ENCODE measurements around the gene PML.

Gene PML, protein sequence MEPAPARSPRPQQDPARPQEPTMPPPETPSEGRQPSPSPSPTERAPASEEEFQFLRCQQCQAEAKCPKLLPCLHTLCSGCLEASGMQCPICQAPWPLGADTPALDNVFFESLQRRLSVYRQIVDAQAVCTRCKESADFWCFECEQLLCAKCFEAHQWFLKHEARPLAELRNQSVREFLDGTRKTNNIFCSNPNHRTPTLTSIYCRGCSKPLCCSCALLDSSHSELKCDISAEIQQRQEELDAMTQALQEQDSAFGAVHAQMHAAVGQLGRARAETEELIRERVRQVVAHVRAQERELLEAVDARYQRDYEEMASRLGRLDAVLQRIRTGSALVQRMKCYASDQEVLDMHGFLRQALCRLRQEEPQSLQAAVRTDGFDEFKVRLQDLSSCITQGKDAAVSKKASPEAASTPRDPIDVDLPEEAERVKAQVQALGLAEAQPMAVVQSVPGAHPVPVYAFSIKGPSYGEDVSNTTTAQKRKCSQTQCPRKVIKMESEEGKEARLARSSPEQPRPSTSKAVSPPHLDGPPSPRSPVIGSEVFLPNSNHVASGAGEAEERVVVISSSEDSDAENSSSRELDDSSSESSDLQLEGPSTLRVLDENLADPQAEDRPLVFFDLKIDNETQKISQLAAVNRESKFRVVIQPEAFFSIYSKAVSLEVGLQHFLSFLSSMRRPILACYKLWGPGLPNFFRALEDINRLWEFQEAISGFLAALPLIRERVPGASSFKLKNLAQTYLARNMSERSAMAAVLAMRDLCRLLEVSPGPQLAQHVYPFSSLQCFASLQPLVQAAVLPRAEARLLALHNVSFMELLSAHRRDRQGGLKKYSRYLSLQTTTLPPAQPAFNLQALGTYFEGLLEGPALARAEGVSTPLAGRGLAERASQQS

DNA sequence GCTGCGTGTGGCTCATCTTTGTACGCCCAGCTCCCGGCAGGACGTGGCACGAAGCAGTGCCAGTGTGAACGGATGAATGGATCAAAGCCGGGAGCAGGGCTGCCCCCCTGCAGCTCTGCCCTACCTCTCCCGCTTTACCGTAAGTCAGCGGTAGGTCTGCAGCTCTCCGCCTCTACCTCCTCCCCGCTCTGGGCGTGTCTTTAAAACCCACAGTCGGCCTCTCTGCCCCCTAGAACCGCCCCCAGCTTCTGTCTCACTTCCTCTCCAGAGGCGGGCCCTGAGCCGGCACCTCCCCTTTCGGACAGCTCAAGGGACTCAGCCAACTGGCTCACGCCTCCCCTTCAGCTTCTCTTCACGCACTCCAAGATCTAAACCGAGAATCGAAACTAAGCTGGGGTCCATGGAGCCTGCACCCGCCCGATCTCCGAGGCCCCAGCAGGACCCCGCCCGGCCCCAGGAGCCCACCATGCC is at the start of gene PML:
TSS of gene PML (plus strand) at position 304 of the 471 bp plus-strand sequence. CDS start at position 401, 97 bp downstream.
- DNase-seq = peak; percentile 82

DNA sequence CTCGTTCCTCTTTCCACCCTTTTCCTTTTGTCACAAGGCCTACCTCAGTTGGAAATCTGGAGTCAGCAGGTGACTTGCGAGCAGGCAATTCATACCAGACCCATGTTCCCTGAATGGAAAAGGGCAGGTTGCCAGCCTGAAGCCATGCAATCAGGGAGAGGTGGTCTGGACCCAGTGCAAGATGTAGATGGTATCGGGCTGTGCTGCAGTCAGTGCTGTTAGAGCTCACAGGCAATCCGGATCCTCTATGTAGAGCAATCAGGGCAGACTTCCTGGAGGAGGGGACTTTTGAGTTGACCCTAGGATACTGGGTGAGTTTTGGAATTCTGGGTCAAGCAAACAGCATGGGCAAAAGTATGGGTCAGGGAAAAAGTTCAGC is 49.4 kb upstream of the PML start:
- DNase-seq = no peak

DNA sequence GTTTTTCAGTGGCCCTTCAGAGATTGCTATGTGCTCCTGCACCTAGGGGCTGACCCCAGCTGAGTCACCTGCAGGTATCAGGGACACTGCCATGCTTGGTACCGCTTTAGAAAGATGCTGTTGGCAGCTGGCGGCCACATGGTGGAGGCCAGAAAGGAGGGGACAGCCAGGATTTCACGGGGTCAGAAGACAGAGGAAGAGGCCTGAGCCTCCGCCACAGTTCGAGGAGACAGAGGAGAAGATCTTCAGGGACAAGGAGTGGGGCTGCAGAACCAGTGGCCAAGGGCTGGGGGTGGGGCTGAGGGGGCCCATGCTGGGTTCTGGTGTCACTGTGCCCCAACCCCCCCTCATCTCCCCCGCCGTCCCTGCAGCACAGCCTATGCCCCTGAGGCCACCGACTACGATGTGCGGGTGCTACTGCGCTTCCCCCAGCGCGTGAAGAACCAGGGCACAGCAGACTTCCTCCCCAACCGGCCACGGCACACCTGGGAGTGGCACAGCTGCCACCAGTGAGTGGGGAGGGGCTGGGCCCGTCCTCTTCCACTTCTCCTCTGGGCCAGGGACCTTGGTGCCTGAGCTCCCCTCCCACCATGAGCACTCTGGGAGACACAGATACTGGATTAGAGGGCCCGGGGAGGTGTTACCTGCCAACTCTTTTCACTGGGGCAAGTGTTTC is 48.3 kb upstream of the PML start:
- no peak for DNase-seq

DNA sequence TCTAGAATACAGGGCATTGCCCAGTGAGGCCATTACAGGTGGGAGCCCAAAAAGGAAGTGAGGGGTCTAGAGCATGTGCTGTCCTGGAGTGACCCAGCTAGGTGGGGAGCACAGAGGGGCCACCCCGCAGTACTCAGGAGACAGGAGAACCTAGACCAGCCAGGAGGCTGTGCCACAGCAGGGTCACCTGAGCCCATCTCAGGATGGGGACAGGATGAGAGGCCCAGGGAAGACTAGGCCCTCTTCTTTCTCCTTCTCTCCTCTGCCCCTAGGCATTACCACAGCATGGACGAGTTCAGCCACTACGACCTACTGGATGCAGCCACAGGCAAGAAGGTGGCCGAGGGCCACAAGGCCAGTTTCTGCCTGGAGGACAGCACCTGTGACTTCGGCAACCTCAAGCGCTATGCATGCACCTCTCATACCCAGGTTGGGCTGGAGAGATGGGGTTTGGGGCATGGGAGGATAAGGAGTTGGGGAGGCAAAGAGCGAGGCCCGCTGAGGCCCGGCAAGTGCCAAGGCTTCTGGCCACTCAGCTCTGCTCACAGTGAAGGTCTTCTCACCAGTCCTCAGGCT is 47.6 kb upstream of the PML start:
- DNase-seq = no peak

DNA sequence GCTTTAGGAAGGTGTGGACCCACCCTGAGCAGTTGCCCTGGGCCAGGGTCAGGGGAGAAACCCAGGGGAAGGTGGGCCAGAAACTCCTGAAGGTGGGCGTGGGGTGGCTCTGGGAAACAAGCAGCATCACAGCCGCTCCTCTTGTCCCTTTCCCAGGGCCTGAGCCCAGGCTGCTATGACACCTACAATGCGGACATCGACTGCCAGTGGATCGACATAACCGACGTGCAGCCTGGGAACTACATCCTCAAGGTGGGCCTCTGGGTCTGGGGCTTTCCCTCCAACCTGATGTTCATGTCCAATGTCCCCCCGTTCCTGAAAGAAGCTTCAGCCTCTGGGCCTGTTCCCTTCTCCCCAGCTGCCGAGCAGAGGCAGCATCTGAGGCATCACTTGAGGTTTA is 46.9 kb upstream of the PML start:
- DNase-seq = no peak

DNA sequence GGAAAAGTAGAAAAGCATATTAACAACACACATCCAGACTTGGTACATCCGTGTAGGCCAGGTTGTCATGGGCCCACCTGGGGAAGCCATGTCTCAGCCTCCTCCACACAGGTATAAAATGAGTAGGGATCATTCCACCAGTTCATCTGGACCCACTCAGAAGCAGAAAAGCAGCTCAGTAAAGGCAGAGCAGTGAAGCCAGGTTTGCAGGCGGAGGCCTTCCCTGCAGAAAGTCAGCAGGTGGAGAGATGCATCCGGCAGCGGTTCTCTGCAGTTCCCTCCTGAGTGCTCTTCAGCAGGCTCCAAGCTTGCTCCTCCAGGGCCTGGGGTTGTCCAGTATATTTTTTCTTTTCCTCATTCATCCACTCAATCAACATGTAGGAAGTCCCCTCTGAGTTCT is 46.1 kb upstream of the PML start:
- no peak for DNase-seq

DNA sequence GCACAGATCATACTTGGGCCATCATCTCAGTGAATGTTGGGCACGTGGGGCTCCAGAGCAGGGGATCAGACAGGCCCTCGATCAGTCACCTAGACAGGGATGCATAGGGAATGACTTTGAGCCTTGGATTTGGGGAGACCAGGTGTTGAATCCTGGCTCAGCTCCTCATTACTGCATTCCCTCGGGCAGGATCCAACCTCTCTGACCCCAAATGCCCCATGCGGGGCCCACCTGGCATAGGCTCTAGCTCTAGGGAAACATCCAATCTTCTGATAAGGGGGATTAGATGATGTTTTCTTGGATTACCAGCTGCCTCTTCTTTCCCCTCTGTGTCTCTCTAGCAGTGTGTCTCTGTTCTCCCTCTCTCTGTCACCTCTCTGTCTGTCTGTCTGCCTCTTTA is 45.5 kb upstream of the PML start:
- no peak for DNase-seq

DNA sequence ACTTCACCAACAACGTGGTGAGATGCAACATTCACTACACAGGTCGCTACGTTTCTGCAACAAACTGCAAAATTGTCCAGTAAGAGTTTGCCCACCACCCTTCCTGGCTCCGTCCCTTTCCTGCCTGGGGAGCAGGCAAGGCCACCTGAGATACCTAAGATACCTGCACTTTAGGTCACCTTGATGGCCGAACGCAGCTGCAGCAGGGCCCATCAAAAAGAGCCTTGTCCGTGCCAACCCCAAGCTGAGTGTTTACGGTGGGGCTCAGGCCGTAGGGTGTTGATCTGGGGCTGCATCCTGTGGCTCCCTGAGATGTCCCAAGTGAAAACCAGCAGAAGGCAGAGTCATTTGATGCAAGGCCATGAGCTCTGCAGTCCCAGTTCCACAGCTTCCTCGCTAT is 45.0 kb upstream of the PML start:
- DNase-seq = no peak

DNA sequence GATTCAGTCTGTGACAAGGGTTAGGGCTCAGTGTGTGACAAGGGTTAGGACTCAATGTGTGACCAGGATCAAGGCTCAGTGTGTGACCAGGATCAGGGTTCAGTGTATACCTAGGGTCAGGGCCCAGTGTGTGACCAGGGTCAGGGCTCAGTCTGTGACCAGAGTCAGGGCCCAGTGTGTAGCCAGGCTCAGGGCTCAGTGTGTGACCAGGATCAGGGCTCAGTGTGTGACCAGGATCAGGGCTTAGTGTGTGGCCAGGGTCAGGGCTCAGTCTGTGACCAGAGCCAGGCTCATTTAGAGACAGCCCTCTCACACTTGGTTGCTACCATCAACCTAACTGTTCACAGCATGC is 44.1 kb upstream of the PML start:
- no peak for DNase-seq

DNA sequence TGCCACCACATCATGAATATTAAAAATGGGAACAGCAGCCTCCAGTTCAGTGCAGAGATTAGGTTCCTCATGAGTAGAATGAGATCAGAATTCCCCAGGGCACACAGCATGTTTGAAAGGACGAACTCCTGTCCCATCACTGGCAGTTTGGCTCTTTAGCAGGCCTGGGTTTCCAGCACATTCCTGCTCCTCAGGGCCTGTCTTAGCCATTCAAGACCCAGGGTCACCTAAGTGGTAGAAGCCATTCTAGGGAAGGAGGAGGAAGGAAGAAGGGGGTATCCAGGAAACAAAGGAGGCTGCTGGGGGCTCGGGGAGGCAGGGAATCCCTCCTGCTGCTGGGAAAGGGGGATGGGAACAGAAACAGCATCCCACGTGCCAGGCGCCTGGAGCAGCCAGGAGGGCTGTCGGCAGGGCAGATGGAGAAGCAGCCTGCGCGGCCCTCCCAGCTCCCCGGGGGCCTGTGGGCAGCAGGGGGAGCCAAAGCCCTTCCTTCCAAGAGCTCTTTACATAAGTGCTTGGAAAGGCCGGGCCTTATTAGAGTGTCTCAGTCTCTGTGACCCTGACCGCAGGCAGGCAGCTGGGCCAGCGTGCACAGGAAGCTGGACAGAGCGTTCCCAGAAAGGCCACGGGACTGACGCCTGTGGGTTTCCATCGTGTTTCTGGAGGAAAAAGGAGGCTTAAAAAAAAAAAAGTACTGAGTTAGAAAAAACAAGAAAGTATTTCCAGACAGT is 43.5 kb upstream of the PML start:
- peak; percentile 54 for DNase-seq

DNA sequence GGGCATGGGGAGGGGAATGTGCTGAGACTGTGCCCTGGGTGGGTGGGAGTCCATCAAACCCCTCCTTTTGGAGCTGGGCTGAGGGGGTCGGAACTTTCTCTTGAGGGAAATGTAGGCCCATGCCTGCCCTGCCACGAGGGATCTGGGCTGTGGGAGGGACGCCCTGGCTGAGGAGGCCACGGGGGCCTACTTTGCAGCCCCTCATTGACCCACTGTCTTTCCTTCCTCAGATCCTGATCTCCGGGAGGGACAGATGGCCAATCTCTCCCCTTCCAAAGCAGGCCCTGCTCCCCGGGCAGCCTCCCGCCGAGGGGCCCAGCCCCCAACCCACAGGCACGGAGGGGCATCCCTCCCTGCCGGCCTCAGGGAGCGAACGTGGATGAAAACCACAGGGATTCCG is 42.9 kb upstream of the PML start:
- no peak for DNase-seq

DNA sequence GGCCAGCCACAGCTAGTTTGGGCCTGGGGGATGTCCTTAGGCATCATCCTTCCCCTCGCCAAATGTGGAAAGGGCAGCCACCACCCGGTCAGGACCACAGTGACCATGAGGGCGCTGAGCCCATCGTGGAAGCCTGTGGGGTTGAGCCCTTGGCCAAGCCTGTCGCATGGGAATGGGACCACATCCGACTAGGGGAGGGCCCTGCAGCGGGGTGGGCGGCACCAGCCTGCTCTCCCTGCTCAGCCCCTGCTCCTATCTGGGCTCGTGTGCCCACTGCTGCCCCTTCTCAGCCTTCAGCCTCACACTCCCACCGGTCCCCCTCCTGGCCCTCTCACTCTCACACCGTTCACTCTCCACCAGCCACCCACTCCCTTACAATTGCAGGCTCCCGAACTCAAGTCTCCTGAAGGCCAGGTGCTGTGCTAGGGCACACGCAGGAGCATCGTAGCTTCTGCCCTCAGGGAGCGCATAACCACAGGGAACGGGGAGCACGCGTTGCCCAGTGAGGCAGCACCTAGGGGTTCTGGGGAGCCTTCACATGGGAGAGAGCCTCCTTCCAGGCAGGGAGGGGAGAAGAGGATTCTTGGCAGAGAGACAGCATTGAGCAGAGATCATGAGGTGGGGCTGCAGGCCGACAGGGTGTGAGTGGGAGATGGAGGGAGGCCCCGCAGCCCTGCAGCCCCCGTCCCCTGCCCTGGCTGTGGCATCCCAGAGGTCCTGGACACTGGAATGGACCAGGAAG is 42.2 kb upstream of the PML start:
- no peak for DNase-seq

DNA sequence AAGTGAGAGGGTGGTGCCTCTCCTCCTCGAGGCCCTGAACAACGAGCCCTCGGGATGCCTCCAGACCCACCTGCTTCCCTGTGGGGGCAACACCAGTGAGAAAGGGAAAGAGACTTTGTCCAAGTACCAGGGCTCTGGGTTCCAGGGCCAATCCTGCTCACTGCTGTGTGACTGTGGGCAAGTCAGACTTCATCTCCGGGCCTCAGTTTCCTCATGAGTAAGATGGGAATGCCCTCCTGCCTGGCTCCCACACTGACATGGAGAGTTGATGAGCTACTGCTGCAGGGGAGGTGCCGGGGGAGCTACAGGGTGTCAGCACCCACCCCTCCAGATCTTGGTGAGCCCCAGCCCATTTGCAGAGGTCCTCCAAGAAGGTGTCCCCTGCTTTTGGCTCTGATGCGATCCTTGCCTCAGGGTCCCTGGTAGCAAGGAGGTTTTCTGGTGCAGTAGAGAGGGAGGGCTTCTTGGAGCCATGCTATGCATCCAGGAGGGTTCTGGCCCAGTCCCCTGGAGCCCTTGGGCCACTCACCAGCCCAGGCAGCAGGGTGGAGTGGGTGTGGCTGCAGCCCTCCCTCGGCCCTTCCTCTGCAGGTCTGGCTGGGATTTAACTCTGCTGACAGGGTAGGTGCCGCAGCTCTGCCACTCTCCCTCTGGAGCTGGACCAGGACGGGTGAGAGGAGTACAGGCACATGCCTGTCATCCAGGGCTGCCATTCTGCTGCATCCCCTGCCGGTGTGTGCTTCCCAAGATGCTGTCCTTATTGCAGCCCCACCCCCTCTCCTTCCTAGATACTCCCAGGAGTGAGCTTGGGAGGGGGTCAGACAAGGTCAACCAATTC is 41.4 kb upstream of the PML start:
- DNase-seq = no peak

DNA sequence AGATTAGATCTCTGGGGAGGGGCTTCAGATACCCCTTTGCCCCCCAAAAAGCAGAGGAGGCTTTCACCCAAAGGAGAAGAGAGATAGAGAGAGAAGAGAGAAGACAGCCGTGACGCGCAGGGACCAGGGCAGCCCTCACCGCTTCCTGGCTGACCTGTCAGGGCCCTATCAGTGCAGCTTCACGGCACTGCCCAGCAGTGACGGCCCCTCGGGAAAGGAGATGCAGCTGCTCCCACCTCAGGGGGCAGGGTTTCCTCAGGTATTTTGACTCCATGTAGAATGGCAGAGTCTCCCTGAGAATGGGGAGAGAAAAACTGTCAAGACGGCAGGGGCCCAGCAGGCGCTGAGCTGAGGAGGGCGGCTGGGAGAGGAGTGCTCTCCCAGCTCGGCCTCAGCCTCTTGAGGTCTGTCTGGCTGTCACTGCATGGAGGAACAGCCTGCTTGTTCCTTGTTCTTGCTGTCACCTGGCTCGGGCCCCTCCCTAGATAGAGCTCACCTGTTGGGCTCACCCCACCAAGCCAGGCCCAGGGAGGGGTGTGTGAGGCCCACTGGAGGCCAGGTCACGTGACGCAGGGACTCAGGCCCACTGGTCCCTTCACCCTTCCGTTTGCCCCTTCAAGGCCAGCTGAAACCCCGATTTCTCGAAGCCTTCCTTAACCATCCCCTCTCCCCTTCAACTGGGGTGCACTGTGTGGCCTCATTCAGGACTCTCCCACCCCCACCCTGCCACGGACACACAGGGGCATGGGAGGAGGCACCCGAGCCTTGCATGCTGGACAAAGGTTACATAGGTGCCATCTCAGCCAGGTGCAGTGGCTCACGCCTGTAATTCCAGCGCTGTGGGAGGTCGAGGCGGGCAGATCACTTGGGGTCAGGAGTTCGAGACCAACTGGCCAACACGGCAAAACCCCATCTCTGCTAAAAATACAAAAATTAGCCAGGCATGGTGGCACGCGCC is 40.0 kb upstream of the PML start:
- no peak for DNase-seq

DNA sequence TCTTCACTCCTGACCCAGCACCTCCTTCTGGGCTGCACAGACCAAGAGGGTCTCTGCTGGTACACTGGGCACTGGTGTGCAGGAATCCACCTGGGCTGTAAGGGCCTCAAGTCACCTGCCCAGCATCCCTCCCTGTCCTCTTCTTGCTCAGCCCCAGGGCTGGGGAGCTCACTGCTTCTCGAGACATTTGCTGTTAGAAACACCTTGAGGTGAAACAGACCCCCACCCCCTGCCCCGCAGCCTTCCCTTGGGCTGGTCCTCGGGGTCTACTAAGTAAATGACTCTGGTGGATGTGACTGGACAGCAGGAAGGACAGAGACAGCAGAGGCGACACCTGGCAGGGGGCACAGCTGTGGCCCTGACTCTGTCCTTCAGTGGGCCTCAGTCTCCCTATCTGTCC is 39.2 kb upstream of the PML start:
- no peak for DNase-seq

DNA sequence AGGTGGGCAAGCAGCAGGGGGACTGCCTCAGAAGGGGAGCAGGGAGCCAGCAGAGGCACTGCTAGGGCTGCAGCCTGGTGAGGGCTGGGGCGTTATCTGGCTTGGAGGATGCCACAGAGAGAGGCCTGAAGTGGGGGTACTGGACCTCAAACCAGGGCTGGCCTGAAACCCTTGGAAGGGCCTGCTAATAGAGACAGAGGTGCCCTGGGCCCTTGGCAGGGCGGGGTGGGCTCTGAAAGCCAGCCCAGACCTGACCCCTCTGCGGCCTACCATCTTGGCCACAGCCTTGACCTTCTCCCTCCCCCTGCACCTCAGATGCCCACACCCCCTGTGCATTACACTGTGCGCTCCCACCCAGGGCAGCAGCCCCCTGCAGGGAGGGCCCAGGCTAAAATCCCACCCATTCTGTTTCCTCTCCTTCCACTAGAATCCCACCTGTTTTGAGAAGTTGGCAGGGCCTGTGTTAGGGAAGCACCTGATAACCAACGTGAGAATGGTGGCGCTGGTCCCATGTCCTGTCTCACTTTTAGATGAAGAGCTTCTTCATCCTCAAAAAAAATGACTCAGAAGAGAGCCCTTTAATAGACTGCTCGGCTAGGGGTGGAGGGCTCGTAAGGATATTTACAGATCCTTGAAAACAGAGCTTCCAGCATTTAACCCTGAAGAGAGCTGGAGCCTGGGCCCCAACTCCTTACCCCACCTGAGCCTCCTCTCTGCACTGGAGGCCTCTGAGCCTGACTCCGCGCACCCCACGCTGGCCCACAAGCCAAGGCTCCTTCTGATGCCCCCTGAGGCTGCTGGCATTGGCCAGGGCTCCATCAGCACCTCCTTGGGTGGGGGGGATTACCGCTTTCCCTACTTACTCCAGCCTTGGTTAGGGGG is 38.4 kb upstream of the PML start:
- no peak for DNase-seq

DNA sequence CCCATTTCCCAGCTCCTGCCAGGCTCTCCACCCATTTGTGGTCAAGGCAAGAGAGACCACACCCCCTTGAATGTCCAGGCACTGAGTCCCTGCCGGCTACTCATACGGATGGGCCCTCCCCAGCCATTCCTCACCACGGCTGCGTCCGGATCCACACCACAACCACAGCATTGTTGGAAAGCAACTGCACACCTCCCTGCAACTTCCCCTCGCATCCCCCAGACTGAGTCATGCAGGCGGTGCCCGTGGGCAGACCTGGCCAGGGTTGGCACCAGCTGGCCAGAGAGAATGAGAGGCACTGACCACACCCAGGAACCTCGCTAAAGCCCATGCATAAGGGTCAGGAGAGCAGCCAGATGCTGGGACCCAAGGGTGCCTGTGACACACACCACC is 37.8 kb upstream of the PML start:
- no peak for DNase-seq

DNA sequence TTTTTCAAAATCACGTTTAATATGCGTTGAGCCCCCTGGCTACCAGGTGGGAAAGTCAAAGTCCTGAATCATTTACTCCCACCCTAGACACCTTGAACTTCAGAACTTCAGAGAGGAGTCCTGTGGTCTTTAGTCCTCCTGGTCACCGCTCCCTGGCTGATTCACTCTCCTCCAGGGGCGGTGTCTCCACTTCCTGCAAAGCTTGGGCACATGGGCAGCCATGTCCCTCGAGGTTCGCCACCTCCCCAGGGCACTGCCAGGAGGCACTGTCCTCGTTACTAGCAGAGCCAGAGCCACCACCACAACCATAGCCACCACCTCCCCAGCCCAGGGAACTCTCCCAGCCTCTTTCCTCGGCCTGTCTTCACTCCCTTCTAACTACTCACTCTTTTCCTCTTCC is 37.2 kb upstream of the PML start:
- no peak for DNase-seq

DNA sequence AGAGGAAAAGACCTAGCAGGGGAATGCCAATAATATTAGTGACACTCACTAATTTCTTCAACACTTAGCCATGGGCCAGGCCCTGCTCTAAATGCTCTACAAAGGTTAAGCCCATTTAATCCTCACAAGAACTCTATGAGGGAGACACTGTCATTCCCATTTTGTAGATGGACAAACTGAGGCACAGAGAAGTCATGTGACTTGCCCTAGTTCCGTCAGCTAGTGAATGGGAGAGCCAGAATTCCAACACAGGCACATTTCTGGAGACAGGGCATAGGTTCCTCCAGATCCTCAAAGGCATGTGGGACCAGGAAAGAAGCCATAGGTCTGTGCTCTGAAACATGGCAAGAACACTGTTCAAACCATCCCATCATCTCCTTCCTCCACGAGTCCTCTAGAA is 36.7 kb upstream of the PML start:
- DNase-seq = no peak
